Measurements from ENCODE around the gene CCDC3. TPM values are rescaled to one million over a fixed set of nuclear protein-coding genes. Genes with fewer than 3 reads are reported as not detected.

Gene CCDC3
- total and polyA plus RNA-seq, 8 donors: 0.60 to 4.7 (median 2.2) TPM

- Histone ChIP-seq H3K4me3 (no peak overlapping the region), H3K27ac (no peak overlapping the region), H3K4me1 (no peaks in the 10 kb centered on the region), H3K36me3 (no peaks in the 10 kb centered on the region), H3K27me3 (no peaks in the 10 kb centered on the region), H3K9me3 (no peaks in the 10 kb centered on the region)
- no peak for DNase-seq
- no peak for FAIRE-seq
- no peak for ATAC-seq
- WGBS, 2 donors: 73 to 84% methylated on average over 14 of the region's 14 CpGs
- intact Hi-C loops (cut with DNase I): no loop called here
- TF ChIP-seq CTCF (IDR thresholded peaks at IDR 0.05): no peak
Measured at GRCh38 chr10:12974491-12975199, 26.9 kb downstream of the CCDC3 start.

GRCh38 chr10:12974078-12974477 is 27.4 kb downstream of the CCDC3 start:
- H3K27me3 ChIP-seq: no peaks in the 10 kb centered on the region
- no peaks in the 10 kb centered on the region for H3K4me1 ChIP-seq
- no peak overlapping the region for H3K27ac ChIP-seq
- H3K36me3 ChIP-seq: no peaks in the 10 kb centered on the region
- H3K9me3 ChIP-seq: no peaks in the 10 kb centered on the region
- no peak for ATAC-seq
- intact Hi-C loops (cut with DNase I): no loop called here
- no peak for DNase-seq
- WGBS, 2 donors: 82 to 85% methylated on average over 9 of the region's 9 CpGs
- no peak for FAIRE-seq
- TF ChIP-seq CTCF (IDR thresholded peaks at IDR 0.05): no peak
- no peak overlapping the region for H3K4me3 ChIP-seq

- no peaks in the 10 kb centered on the region for H3K4me1 ChIP-seq
- ATAC-seq: no peak
- H3K4me3 ChIP-seq: no peak overlapping the region
- no peaks in the 10 kb centered on the region for H3K27me3 ChIP-seq
- no peak for DNase-seq
- no peaks in the 10 kb centered on the region for H3K36me3 ChIP-seq
- TF ChIP-seq CTCF (IDR thresholded peaks at IDR 0.05): no peak
- H3K9me3 ChIP-seq: no peaks in the 10 kb centered on the region
- intact Hi-C loops (cut with DNase I): no loop called here
- H3K27ac ChIP-seq: no peak overlapping the region
- no peak for FAIRE-seq
- 85 to 88% methylated on average over 8 of the region's 8 CpGs for WGBS, 2 donors
Measured at GRCh38 chr10:12973149-12973718, 28.3 kb downstream of the CCDC3 start.

- Histone ChIP-seq H3K4me3 (no peak overlapping the region), H3K4me1 (no peaks in the 10 kb centered on the region), H3K9me3 (no peaks in the 10 kb centered on the region), H3K27me3 (no peaks in the 10 kb centered on the region), H3K27ac (no peak overlapping the region), H3K36me3 (no peaks in the 10 kb centered on the region)
- intact Hi-C loops (cut with DNase I): no loop called here
- DNase-seq: no peak
- 46 to 61% methylated on average over 2 of the region's 2 CpGs for WGBS, 2 donors
- ATAC-seq: no peak
- no peak for TF ChIP-seq CTCF (IDR thresholded peaks at IDR 0.05)
- FAIRE-seq: no peak
Measured at GRCh38 chr10:12972146-12972545, 29.4 kb downstream of the CCDC3 start.
